Memory B cell (primary cell): Measurements from ENCODE around the gene SCML2.

Source experiments
- ATAC-seq: fragments of 150-1000 bp; cut with Tn5 transposase; 2 replicates; pipeline ENCODE4 v1.10.0; 2021; ENCODE audit warnings: low read depth, mild to moderate bottlenecking, moderate library complexity
- DNase-seq, 2 donors: peaks; one replicate each; pipeline ENCODE4 v3.0.0; 2022; ENCODE audit warnings: low spot score in 2 of 2
- H3K27ac Mint-ChIP-seq: one replicate; pipeline ENCODE4 v1.8.0; 2022; ENCODE audit warnings: mild to moderate bottlenecking, moderate library complexity, mixed read lengths
- H3K27me3 Mint-ChIP-seq: one replicate; pipeline ENCODE4 v1.8.0; 2022; ENCODE audit warnings: mixed read lengths
- H3K36me3 Mint-ChIP-seq: one replicate; pipeline ENCODE4 v1.8.0; 2022; ENCODE audit warnings: mild to moderate bottlenecking, mixed read lengths
- H3K4me1 Mint-ChIP-seq: one replicate; pipeline ENCODE4 v1.8.0; 2022; ENCODE audit warnings: mixed read lengths
- H3K4me3 Mint-ChIP-seq: one replicate; pipeline ENCODE4 v1.8.0; 2022; ENCODE audit warnings: mild to moderate bottlenecking, moderate library complexity, mixed read lengths
- H3K9me3 Mint-ChIP-seq: one replicate; pipeline ENCODE4 v1.8.0; 2022; ENCODE audit warnings: mixed read lengths

Gene SCML2

DNA sequence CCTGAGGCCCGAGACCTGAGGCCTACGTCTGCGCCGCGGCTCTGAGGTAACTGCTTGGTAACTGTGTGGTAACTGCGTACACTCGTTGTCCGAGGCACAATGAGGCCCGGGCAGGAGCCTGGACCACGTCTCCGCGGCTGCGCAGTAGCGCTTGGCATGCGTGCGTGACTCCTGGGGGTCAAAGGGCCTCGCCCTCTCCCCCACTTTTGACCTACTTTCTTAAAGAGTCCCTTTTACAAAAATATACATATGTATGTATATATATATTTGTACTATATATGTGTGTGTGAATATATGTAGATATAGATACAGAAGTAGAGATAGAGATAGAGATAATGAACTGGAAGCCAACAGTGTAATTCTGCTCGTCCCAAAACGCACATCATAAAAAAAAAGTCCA lies 133.7 kb downstream of the SCML2 start, which contains the start of gene BEND2:
BEND2 (minus strand) TSS at position 101 of the 400 bp plus-strand sequence. CDS start 136 bp downstream, outside the sequence.
- ATAC-seq = no peak
- Mint-ChIP-seq H3K9me3 (peaks cover 3% of the 10 kb centered on the region), H3K36me3 (no peaks in the 10 kb centered on the region)

DNA sequence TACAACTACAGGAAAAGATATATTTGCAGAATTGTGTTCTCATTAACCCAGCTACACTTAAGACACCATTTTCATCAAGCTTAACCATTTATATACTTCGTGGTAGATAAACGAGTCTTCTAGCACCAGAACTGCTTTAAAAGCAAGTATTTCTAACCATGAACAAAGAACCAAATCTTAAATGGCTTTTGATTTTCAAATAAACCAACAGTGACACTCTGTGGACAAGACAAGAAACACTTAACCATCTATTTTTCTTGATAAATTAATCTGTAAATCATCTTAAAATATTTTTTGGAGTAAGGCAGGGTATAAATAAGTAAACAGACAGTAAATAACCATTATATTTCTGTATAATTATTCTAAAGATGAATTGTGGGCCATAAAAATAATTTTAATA lies 144.0 kb downstream of the SCML2 start:
- no peak overlapping the region for H3K27ac Mint-ChIP-seq
- H3K36me3 Mint-ChIP-seq = no peaks in the 10 kb centered on the region
- no peaks in the 10 kb centered on the region for H3K27me3 Mint-ChIP-seq
- no peaks in the 10 kb centered on the region for H3K9me3 Mint-ChIP-seq
- ATAC-seq (no peak), DNase-seq (no peak)
- no peak overlapping the region for H3K4me3 Mint-ChIP-seq
- H3K4me1 Mint-ChIP-seq = no peaks in the 10 kb centered on the region

More for the DNA sequence above, 133.7 kb downstream of the SCML2 start, which contains the start of gene BEND2:
- H3K27me3 Mint-ChIP-seq = no peaks in the 10 kb centered on the region
- no peak within 1 kb of the TSS for H3K4me3 Mint-ChIP-seq
- no peak within 1 kb of the TSS for H3K27ac Mint-ChIP-seq
- DNase-seq = no peak
- no peaks in the 10 kb centered on the region for H3K4me1 Mint-ChIP-seq

DNA sequence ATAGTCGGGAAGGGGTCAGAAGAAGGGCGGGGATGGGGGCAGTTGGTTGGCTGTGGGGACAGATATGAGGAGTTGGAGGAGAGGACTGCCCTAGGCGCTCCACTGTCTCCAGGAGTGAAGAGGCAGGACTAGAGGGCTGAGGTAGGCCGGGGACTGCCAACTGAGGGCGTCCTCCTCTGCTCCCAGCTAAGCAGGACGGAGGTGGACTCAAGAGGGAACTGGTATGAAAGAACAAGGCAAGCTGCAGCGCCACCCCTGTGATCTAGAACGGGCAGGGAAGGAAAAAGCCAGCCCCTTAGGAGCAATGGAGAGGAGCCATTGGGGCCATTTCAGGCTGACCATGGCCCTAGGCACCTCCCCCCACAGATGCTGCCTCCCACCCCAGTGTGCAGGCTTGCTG lies 147.8 kb downstream of the SCML2 start:
- Mint-ChIP-seq H3K36me3 (no peaks in the 10 kb centered on the region), H3K9me3 (peaks cover 2% of the 10 kb centered on the region)
- no peak for ATAC-seq

DNA sequence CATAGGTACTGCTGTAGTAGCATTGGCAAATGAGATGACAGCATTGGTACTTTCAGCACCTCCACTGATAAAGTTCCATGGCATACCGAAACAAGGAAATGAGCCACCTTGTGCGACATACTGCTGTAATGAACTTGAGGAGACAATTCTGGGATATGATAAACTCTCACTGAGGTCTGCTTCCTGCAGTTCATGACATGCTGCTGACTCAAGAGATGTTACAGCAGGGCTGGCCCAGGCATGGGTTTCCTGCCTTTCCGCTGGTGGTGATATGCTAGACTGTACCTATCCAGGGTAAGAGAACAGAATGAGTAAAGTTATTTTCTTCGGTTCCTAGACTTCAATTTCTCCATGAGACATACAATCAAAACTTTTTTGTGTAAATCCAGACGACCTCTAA lies 150.9 kb downstream of the SCML2 start:
- H3K4me1 Mint-ChIP-seq = no peaks in the 10 kb centered on the region

More for the DNA sequence above, 147.8 kb downstream of the SCML2 start:
- no peak for DNase-seq
- no peak overlapping the region for H3K27ac Mint-ChIP-seq
- no peak overlapping the region for H3K4me3 Mint-ChIP-seq
- H3K4me1 Mint-ChIP-seq = no peaks in the 10 kb centered on the region
- H3K27me3 Mint-ChIP-seq = no peaks in the 10 kb centered on the region

DNA sequence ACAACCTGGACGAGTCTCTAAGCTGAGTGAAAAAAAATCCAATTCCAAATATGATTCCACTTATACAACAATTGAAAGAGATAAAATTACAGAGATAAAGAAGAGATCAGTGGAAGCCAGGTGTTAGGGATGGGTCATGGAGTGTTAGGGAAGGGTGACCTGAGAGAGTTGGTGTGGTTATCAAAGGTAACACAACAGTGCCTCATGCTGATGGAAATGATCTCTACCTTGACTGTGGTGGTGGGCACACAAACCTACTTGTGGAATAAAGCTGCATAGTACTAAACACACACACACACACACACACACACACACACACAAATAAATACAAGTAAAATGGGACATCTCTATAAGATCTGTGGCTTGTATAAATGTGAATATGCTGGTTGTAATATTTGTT lies 159.8 kb downstream of the SCML2 start:
- DNase-seq (no peak), ATAC-seq (no peak)
- Mint-ChIP-seq H3K27me3 (no peaks in the 10 kb centered on the region), H3K4me3 (no peak overlapping the region), H3K9me3 (no peaks in the 10 kb centered on the region), H3K4me1 (no peaks in the 10 kb centered on the region), H3K27ac (no peak overlapping the region), H3K36me3 (no peaks in the 10 kb centered on the region)

More for the DNA sequence above, 150.9 kb downstream of the SCML2 start:
- DNase-seq (no peak), ATAC-seq (no peak)
- Mint-ChIP-seq H3K4me3 (no peak overlapping the region), H3K9me3 (peaks cover 2% of the 10 kb centered on the region), H3K27ac (no peak overlapping the region), H3K27me3 (no peaks in the 10 kb centered on the region), H3K36me3 (no peaks in the 10 kb centered on the region)
